Endodermal cell (in vitro differentiated cells): ENCODE measurements around the gene UBE2Q2. TPM values are rescaled to one million over a fixed set of nuclear protein-coding genes. Genes with fewer than 3 reads are reported as not detected.

Experiments
- DNase-seq: peaks from one replicate; pipeline ENCODE4 v3.0.0-alpha.2; 2017
- H3K27ac ChIP-seq: 2 replicates; pipeline ENCODE4 v1.5.1; 2013; ENCODE audit warnings: mild to moderate bottlenecking, low read depth, low read length, moderate library complexity
- H3K27me3 ChIP-seq: 2 replicates; pipeline ENCODE4 v1.6.1; 2013; ENCODE audit warnings: mild to moderate bottlenecking, low read length, moderate library complexity; ENCODE audit not compliant: insufficient read depth, control insufficient read depth, poor library complexity, severe bottlenecking
- H3K36me3 ChIP-seq: 2 replicates; pipeline ENCODE4 v1.7.0; 2013; ENCODE audit warnings: mild to moderate bottlenecking, low read length, moderate library complexity; ENCODE audit not compliant: control insufficient read depth, insufficient read depth
- H3K4me1 ChIP-seq: one replicate; pipeline ENCODE4 v1.7.0; 2013; ENCODE audit warnings: low read length; ENCODE audit not compliant: control insufficient read depth, insufficient read depth
- H3K4me3 ChIP-seq: 2 replicates; pipeline ENCODE4 v1.5.1; 2013; ENCODE audit warnings: mild to moderate bottlenecking, low read length, moderate library complexity
- H3K9ac ChIP-seq: 2 replicates; pipeline ENCODE4 v1.6.1; 2013; ENCODE audit warnings: mild to moderate bottlenecking, low read length, moderate library complexity; ENCODE audit not compliant: poor library complexity, severe bottlenecking; ENCODE audit errors: extremely low read depth
- H3K9me3 ChIP-seq: 2 replicates; pipeline ENCODE4 v1.6.1; 2013; ENCODE audit warnings: mild to moderate bottlenecking, low read length, moderate library complexity; ENCODE audit not compliant: control insufficient read depth
- H3K27ac Mint-ChIP-seq: 2 replicates; pipeline ENCODE4 v1.8.0; 2020; ENCODE audit warnings: mixed read lengths
- H3K27me3 Mint-ChIP-seq: 2 replicates; pipeline ENCODE4 v1.8.0; 2021; ENCODE audit warnings: mild to moderate bottlenecking, mixed read lengths; ENCODE audit not compliant: insufficient read depth
- H3K36me3 Mint-ChIP-seq: 2 replicates; pipeline ENCODE4 v1.8.0; 2020; ENCODE audit warnings: low read depth, mixed read lengths
- H3K4me1 Mint-ChIP-seq: 2 replicates; pipeline ENCODE4 v1.8.0; 2020; ENCODE audit warnings: mixed read lengths
- H3K4me3 Mint-ChIP-seq: 2 replicates; pipeline ENCODE4 v1.8.0; 2020; ENCODE audit warnings: mild to moderate bottlenecking, moderate library complexity, mixed read lengths
- H3K9me3 Mint-ChIP-seq: 2 replicates; pipeline ENCODE4 v1.8.0; 2020; ENCODE audit warnings: mild to moderate bottlenecking, mixed read lengths
- CTCF ChIP-seq: fragments of 200-600 bp; sonication (generic); conservative IDR thresholded peaks from 2 replicates; pipeline ENCODE4 v1.5.0; 2021; ENCODE audit warnings: antibody characterized with exemption, mild to moderate bottlenecking
- WGBS, 2 experiments: methylation state at CpG; one replicate each; pipeline versions ENCODE4 v1.1.5 to v1.1.7; 2013; ENCODE audit warnings: missing lambda C conversion rate in 2 of 2, mixed read lengths in 1 of 2; ENCODE audit not compliant: insufficient coverage in 1 of 2, insufficient read length in 1 of 2; 5-methylcytosine and 5-hydroxymethylcytosine counted together
- total RNA-seq, 2 donors: library from RNA; stranded (reverse); fragmentation: NEBNext Ultra II Directional in 1 of 2; extraction: Animal tissue kit (Norgen Biotek cat#: 25700) in 1 of 2; gene quantifications; 2 replicates in 1 of 2; 3 replicates in 1 of 2; pipeline ENCODE4 v1.2.1, GENCODE V29; 2021

Gene UBE2Q2
- total RNA-seq, 2 donors from 2014 or later = 29.5 to 37.1 TPM

GRCh38 chr15:75930866-75931265 is 87.6 kb downstream of the UBE2Q2 start:
- 96% methylated on average over 1 of the region's 2 CpGs; no CpG with 5 or more reads in 1 of the 2 experiments for WGBS, 2 experiments
- no peaks in the 10 kb centered on the region for H3K27me3 Mint-ChIP-seq
- Histone ChIP-seq H3K27me3 (no peaks in the 10 kb centered on the region), H3K9me3 (peaks cover 22% of the 10 kb centered on the region), H3K27ac (no peak overlapping the region), H3K4me3 (no peak overlapping the region), H3K36me3 (peaks cover 66% of the 10 kb centered on the region), H3K4me1 (no peaks in the 10 kb centered on the region), H3K9ac (no peak overlapping the region)
- no peak for TF ChIP-seq CTCF
- H3K4me1 Mint-ChIP-seq = peaks cover 29% of the 10 kb centered on the region
- H3K27ac Mint-ChIP-seq = no peak overlapping the region
- H3K4me3 Mint-ChIP-seq = no peak overlapping the region
- H3K36me3 Mint-ChIP-seq = peaks cover 50% of the 10 kb centered on the region
- H3K9me3 Mint-ChIP-seq = no peaks in the 10 kb centered on the region
- no peak for DNase-seq

- Histone ChIP-seq H3K27me3 (no peaks in the 10 kb centered on the region), H3K27ac (no peak overlapping the region), H3K9ac (no peak overlapping the region), H3K9me3 (peaks cover 38% of the 10 kb centered on the region), H3K4me3 (no peak overlapping the region), H3K36me3 (peaks cover 26% of the 10 kb centered on the region), H3K4me1 (no peaks in the 10 kb centered on the region)
- Mint-ChIP-seq H3K36me3 (peaks cover 30% of the 10 kb centered on the region), H3K27ac (no peak overlapping the region), H3K4me1 (peaks cover 5% of the 10 kb centered on the region), H3K9me3 (peaks cover 41% of the 10 kb centered on the region), H3K27me3 (no peaks in the 10 kb centered on the region), H3K4me3 (no peak overlapping the region)
- peak; percentile 37 for DNase-seq
- whole genome bisulfite sequencing, 2 experiments = 70 to 87% methylated on average over 2 to 3 of the region's 3 CpGs
- no peak for TF ChIP-seq CTCF
Measured at GRCh38 chr15:75942464-75942863, 99.2 kb downstream of the UBE2Q2 start.

- Mint-ChIP-seq H3K4me1 (peaks cover 5% of the 10 kb centered on the region), H3K27ac (no peak overlapping the region), H3K36me3 (peaks cover 23% of the 10 kb centered on the region), H3K9me3 (peaks cover 34% of the 10 kb centered on the region), H3K4me3 (no peak overlapping the region), H3K27me3 (no peaks in the 10 kb centered on the region)
- no peak for DNase-seq
- no peaks in the 10 kb centered on the region for H3K27me3 ChIP-seq
- H3K4me3 ChIP-seq = no peak overlapping the region
- TF ChIP-seq CTCF = no peak
- H3K9me3 ChIP-seq = peaks cover 30% of the 10 kb centered on the region
- no peak overlapping the region for H3K27ac ChIP-seq
- no peaks in the 10 kb centered on the region for H3K4me1 ChIP-seq
- peaks cover 18% of the 10 kb centered on the region for H3K36me3 ChIP-seq
- H3K9ac ChIP-seq = no peak overlapping the region
- WGBS, 2 experiments = 76 to 88% methylated on average over 2 to 5 of the region's 5 CpGs
Measured at GRCh38 chr15:75943246-75943645, 100.0 kb downstream of the UBE2Q2 start.
